ENCODE measurements around the gene PRKCE. TPM values are rescaled to one million over a fixed set of nuclear protein-coding genes. Genes with fewer than 3 reads are reported as not detected.

PRKCE gene
- total RNA-seq, 3 donors from 2014 or later (not counting 1 experiment from before 2014, with no cell fraction given) = 35.2 to 42.1 (median 38.6) TPM

GRCh38 chr2:45647986-45648520 lies 3.4 kb upstream of the PRKCE start:
- Histone ChIP-seq H3K27me3 (ENCODE audit: control insufficient read depth, insufficient read depth, low read length) (peaks cover under 1% of the 10 kb centered on the region), H3K36me3 (ENCODE audit: control insufficient read depth, insufficient read depth, low read length) (no peaks in the 10 kb centered on the region), H3K4me1 (ENCODE audit: control insufficient read depth, insufficient read depth, low read length) (peaks cover 29% of the 10 kb centered on the region), H3K4me3 (ENCODE audit: low read length) (no peak overlapping the region), H3K9me3 (ENCODE audit: control insufficient read depth, insufficient read depth, low read length) (no peaks in the 10 kb centered on the region), H3K27ac (ENCODE audit: low read length) (no peak overlapping the region)
- H3K36me3 Mint-ChIP-seq = no peaks in the 10 kb centered on the region
- H3K4me3 Mint-ChIP-seq = peak overlapping the region; percentile 26
- H3K9me3 Mint-ChIP-seq = no peaks in the 10 kb centered on the region
- peaks cover 10% of the 10 kb centered on the region in 2 donors for H3K27me3 Mint-ChIP-seq (ENCODE audit: low read depth in 2 of 2)
- WGBS (ENCODE audit: insufficient coverage) = 98% methylated on average over 3 of the region's 3 CpGs
- intact Hi-C loops (cut with micrococcal nuclease) = no loop called here
- DNase-seq (no peak), ATAC-seq (no peak)
- H3K27ac Mint-ChIP-seq = peak overlapping the region in 1 of 2 donors; percentile 20
- H3K4me1 Mint-ChIP-seq = peaks cover 27 to 36% of the 10 kb centered on the region in 2 donors
- no peak for TF ChIP-seq CTCF (IDR thresholded peaks at IDR 0.05)

- intact Hi-C loops (cut with micrococcal nuclease) = no loop called here
- peaks cover 27 to 35% of the 10 kb centered on the region in 2 donors for H3K4me1 Mint-ChIP-seq
- no peak overlapping the region for H3K27ac ChIP-seq (ENCODE audit: low read length)
- ATAC-seq = no peak
- TF ChIP-seq CTCF (IDR thresholded peaks at IDR 0.05) = no peak
- no peaks in the 10 kb centered on the region for H3K27me3 ChIP-seq (ENCODE audit: control insufficient read depth, insufficient read depth, low read length)
- H3K4me3 Mint-ChIP-seq = peak overlapping the region; percentile 37
- WGBS (ENCODE audit: insufficient coverage) = 100% methylated on average over 2 of the region's 2 CpGs
- H3K9me3 Mint-ChIP-seq = no peaks in the 10 kb centered on the region
- no peak for DNase-seq
- H3K9me3 ChIP-seq (ENCODE audit: control insufficient read depth, insufficient read depth, low read length) = no peaks in the 10 kb centered on the region
- no peak overlapping the region for H3K27ac Mint-ChIP-seq
- peaks cover 4 to 8% of the 10 kb centered on the region in 2 donors for H3K27me3 Mint-ChIP-seq (ENCODE audit: low read depth in 2 of 2)
- no peaks in the 10 kb centered on the region for H3K36me3 Mint-ChIP-seq
- no peaks in the 10 kb centered on the region for H3K36me3 ChIP-seq (ENCODE audit: control insufficient read depth, insufficient read depth, low read length)
- peaks cover 24% of the 10 kb centered on the region for H3K4me1 ChIP-seq (ENCODE audit: control insufficient read depth, insufficient read depth, low read length)
- no peak overlapping the region for H3K4me3 ChIP-seq (ENCODE audit: low read length)
Observed at GRCh38 chr2:45648636-45649035, 2.8 kb upstream of the PRKCE start.

- H3K4me3 ChIP-seq (ENCODE audit: low read length) = peak overlapping the region; percentile 57
- H3K36me3 ChIP-seq (ENCODE audit: control insufficient read depth, insufficient read depth, low read length) = no peaks in the 10 kb centered on the region
- no peaks in the 10 kb centered on the region for H3K9me3 ChIP-seq (ENCODE audit: control insufficient read depth, insufficient read depth, low read length)
- no peaks in the 10 kb centered on the region for H3K27me3 ChIP-seq (ENCODE audit: control insufficient read depth, insufficient read depth, low read length)
- 32% methylated on average over 10 of the region's 10 CpGs for WGBS (ENCODE audit: insufficient coverage)
- Mint-ChIP-seq H3K4me1 (peaks cover 28 to 35% of the 10 kb centered on the region in 2 donors), H3K36me3 (no peaks in the 10 kb centered on the region), H3K27me3 (ENCODE audit: low read depth in 2 of 2) (no peaks in the 10 kb centered on the region), H3K27ac (peak overlapping the region; percentile 81 to 95), H3K9me3 (no peaks in the 10 kb centered on the region), H3K4me3 (peak overlapping the region; percentile 90)
- peaks cover 19% of the 10 kb centered on the region for H3K4me1 ChIP-seq (ENCODE audit: control insufficient read depth, insufficient read depth, low read length)
- TF ChIP-seq CTCF (IDR thresholded peaks at IDR 0.05) = no peak
- ATAC-seq (no peak), DNase-seq (no peak)
- intact Hi-C loops (cut with micrococcal nuclease) = no loop called here
- H3K27ac ChIP-seq (ENCODE audit: low read length) = no peak overlapping the region
Observed at GRCh38 chr2:45649462-45649857, 2.0 kb upstream of the PRKCE start.
